Hepatocyte (in vitro differentiated cells): Measurements from ENCODE around the gene DENND4A. TPM values are rescaled to one million over a fixed set of nuclear protein-coding genes. Genes with fewer than 3 reads are reported as not detected.

Experiments used
- DNase-seq: peaks from one replicate; pipeline ENCODE4 v3.0.0-alpha.2; 2016; ENCODE audit warnings: low spot score
- H2AFZ ChIP-seq: fragments of 200-600 bp; sonication (generic); 2 replicates; pipeline ENCODE4 v1.6.0; 2016; ENCODE audit warnings: antibody characterized with exemption, mild to moderate bottlenecking
- H3K27ac ChIP-seq: fragments of 200-600 bp; sonication (generic); 2 replicates; pipeline ENCODE4 v1.5.1; 2016; ENCODE audit warnings: mild to moderate bottlenecking
- H3K27me3 ChIP-seq: fragments of 200-600 bp; sonication (generic); 2 replicates; pipeline ENCODE4 v1.6.1; 2016
- H3K36me3 ChIP-seq: fragments of 200-600 bp; sonication (generic); replicated peaks from 2 replicates; pipeline ENCODE4 v1.5.1; 2016; ENCODE audit warnings: low read depth; ENCODE audit not compliant: insufficient read depth
- H3K4me1 ChIP-seq: fragments of 200-600 bp; sonication (generic); 2 replicates; pipeline ENCODE4 v1.5.1; 2016; ENCODE audit warnings: mild to moderate bottlenecking, moderate library complexity; ENCODE audit not compliant: insufficient read depth
- H3K4me2 ChIP-seq: fragments of 200-600 bp; sonication (generic); 2 replicates; pipeline ENCODE4 v1.6.0; 2016
- H3K4me3 ChIP-seq: fragments of 200-600 bp; sonication (generic); 2 replicates; pipeline ENCODE4 v1.5.1; 2016; ENCODE audit warnings: mild to moderate bottlenecking
- H3K79me2 ChIP-seq: fragments of 200-600 bp; sonication (generic); 2 replicates; pipeline ENCODE4 v1.6.0; 2017; ENCODE audit warnings: mild to moderate bottlenecking
- H3K9me2 ChIP-seq: fragments of 200-600 bp; sonication (generic); replicated peaks from 2 replicates; pipeline ENCODE4 v1.6.0; 2017; ENCODE audit warnings: mild to moderate bottlenecking; ENCODE audit not compliant: insufficient read depth
- H3K9me3 ChIP-seq: fragments of 200-600 bp; sonication (generic); 2 replicates; pipeline ENCODE4 v1.5.1; 2016; ENCODE audit warnings: low read depth, mild to moderate bottlenecking
- H4K20me1 ChIP-seq: fragments of 200-600 bp; sonication (generic); 2 replicates; pipeline ENCODE4 v1.6.0; 2016; ENCODE audit warnings: mild to moderate bottlenecking; ENCODE audit not compliant: insufficient read depth, poor library complexity, severe bottlenecking
- EZH2 ChIP-seq: fragments of 200-600 bp; sonication (generic); IDR thresholded peaks from 2 replicates; pipeline ENCODE4 v1.6.1; 2016; ENCODE audit warnings: antibody characterized with exemption, mild to moderate bottlenecking, borderline replicate concordance
- WGBS: methylation state at CpG from one replicate; pipeline ENCODE4 v1.1.6; 2016; ENCODE audit warnings: low lambda C conversion rate; ENCODE audit errors: missing lambda C conversion rate; 5-methylcytosine and 5-hydroxymethylcytosine counted together
- microRNA-seq: library from miRNA; unstranded; fragments of <30 nt; microRNA quantifications from one replicate; pipeline ENCODE4, GENCODE V29; 2017
- polyA plus RNA-seq: library from polyadenylated mRNA; unstranded; fragments of >200 nt; fragmentation: Nextera tagmentation; extraction: Ambion mirVana; gene quantifications from 2 replicates; pipeline ENCODE4 v1.2.1, GENCODE V29; 2016
- small RNA-seq: library from RNA; depleted of rRNA; stranded (forward); fragments of <200 nt; gene quantifications from one replicate; pipeline ENCODE3, GENCODE V24; 2014
- total RNA-seq: library from RNA; depleted of rRNA; stranded (reverse); fragments of >200 nt; gene quantifications from 2 replicates; pipeline ENCODE4 v1.2.3, GENCODE V29; 2014
- TF ChIP-seq, protein P1 (sequence below): fragments of 200-600 bp; sonication (generic); IDR thresholded peaks from 2 replicates; pipeline ENCODE4 v1.5.1; 2016; ENCODE audit warnings: antibody characterized with exemption, mild to moderate bottlenecking; ENCODE audit not compliant: poor library complexity

DENND4A gene
- total and polyA plus RNA-seq, 2 experiments from 2014 or later: 3.2 to 20.7 TPM

DNA sequence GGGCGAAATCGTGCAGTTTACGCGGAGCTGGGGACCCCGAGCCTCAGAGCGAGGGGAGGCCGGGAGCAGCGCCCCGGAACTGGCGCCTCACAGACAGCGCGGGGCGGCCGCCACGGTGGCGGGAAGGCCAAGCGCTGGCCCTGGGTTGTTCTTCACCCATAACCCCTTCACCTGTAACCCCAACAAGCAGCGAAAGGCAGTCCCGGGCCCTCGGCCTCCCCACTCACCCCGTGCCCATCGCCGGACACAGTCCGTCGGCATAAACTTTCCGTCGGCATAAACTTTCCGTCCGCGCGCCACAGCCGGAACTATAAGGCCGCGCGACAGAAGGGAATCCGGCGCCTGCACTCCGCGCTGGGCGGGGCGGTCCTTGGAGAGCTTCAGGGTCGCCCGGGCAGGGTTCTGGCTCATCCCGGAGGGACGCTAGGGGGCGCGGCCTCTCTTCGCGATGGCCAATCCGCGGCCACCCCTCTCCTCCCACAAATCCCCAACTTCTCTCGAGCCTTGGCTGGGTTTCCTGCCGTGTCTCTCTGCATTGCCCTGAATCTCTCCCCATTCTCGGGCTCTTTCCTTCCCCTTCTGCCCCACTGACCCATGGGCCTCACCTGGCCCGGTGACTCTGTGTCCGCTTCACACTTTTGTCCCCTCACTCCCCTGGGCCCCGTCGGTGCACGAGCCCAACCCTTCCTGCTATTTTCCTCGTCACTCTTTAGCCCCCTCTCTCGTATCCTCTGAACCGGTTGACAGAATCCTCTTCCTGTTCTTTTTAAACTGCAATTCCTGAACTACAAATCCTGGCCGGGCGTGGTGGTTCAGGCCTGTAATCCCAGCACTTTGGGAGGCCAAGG lies 181.0 kb downstream of the DENND4A start, which contains the start of gene INTS14:
Gene INTS14, minus strand, starts transcription at position 261 of the 848 bp plus-strand sequence. CDS start 3,751 bp downstream, outside the sequence.
- Histone ChIP-seq H3K4me2 (peak within 1 kb of the TSS; percentile 82), H3K4me3 (peak within 1 kb of the TSS; percentile 48), H3K9me3 (no peaks in the 10 kb centered on the region), H3K36me3 (no peaks in the 10 kb centered on the region), H3K4me1 (peaks cover 19% of the 10 kb centered on the region), H2AFZ (peak within 1 kb of the TSS; percentile 96), H3K27me3 (no peaks in the 10 kb centered on the region), H3K79me2 (peaks cover 55% of the 10 kb centered on the region), H4K20me1 (no peaks in the 10 kb centered on the region), H3K9me2 (no peaks in the 10 kb centered on the region), H3K27ac (peak within 1 kb of the TSS; percentile 98)
- TF ChIP-seq, protein P1, sequence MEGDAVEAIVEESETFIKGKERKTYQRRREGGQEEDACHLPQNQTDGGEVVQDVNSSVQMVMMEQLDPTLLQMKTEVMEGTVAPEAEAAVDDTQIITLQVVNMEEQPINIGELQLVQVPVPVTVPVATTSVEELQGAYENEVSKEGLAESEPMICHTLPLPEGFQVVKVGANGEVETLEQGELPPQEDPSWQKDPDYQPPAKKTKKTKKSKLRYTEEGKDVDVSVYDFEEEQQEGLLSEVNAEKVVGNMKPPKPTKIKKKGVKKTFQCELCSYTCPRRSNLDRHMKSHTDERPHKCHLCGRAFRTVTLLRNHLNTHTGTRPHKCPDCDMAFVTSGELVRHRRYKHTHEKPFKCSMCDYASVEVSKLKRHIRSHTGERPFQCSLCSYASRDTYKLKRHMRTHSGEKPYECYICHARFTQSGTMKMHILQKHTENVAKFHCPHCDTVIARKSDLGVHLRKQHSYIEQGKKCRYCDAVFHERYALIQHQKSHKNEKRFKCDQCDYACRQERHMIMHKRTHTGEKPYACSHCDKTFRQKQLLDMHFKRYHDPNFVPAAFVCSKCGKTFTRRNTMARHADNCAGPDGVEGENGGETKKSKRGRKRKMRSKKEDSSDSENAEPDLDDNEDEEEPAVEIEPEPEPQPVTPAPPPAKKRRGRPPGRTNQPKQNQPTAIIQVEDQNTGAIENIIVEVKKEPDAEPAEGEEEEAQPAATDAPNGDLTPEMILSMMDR: peak; percentile 71
- no peak for TF ChIP-seq EZH2
- WGBS: under 1% methylated on average over 64 of the region's 64 CpGs
- peak; percentile 99 for DNase-seq

Small RNA genes lying within 50 kb of the gene (microRNA-seq; reads per million reads assigned to microRNA genes)
- gene MIR4511: not detected

Small RNA genes lying within 50 kb of the gene (small RNA-seq; reads per million reads assigned to genes)
- gene MIR4511: not detected
- not detected for gene SNORD13E

Other genes with a start within 250 kb of the DENND4A start
- 41.6 and 45.7 TPM in 2 replicates for gene INTS14, start 181.2 kb downstream of the DENND4A start, total RNA-seq
- gene INTS14, start 181.2 kb downstream of the DENND4A start, polyA plus RNA-seq: 25.5 and 28.6 TPM in 2 replicates
- 7.4 and 9.5 TPM in 2 replicates for gene SLC24A1, start 170.4 kb downstream of the DENND4A start, total RNA-seq
- gene SLC24A1, start 170.4 kb downstream of the DENND4A start, polyA plus RNA-seq: 3.6 and 6.1 TPM in 2 replicates
- gene RAB11A, start 77.2 kb upstream of the DENND4A start, total RNA-seq: 306 and 309 TPM in 2 replicates
- 247 and 248 TPM in 2 replicates for gene RAB11A, start 77.2 kb upstream of the DENND4A start, polyA plus RNA-seq